Suppressor macrophage treated with lipopolysaccharide for 4 hours (primary cell): ENCODE data around the gene FBXO24.
A peak's percentile ranks its signal among the peaks of the same experiment; 100 is the strongest.

Experiments used
- DNase-seq: peaks from one replicate; pipeline ENCODE4 v3.0.0-alpha.2; 2020

The FBXO24 gene

GRCh38 chr7:100626055-100626454, 39.9 kb downstream of the FBXO24 start:
- DNase-seq: no peak

GRCh38 chr7:100626530-100627237, 40.6 kb downstream of the FBXO24 start:
- peak; percentile 79 for DNase-seq

- no peak for DNase-seq
These were observed 41.1 kb downstream of the FBXO24 start for GRCh38 chr7:100627238-100627549.

GRCh38 chr7:100629117-100629716, 43.1 kb downstream of the FBXO24 start:
- DNase-seq: peak; percentile 54

GRCh38 chr7:100630066-100630465, 43.9 kb downstream of the FBXO24 start:
- DNase-seq: no peak

- DNase-seq: peak; percentile 45
These were observed 47.0 kb downstream of the FBXO24 start for GRCh38 chr7:100632951-100633717.

GRCh38 chr7:100639995-100640516, 53.9 kb downstream of the FBXO24 start:
- DNase-seq: no peak

- no peak for DNase-seq
These were observed 54.7 kb downstream of the FBXO24 start for GRCh38 chr7:100640517-100641440.

GRCh38 chr7:100641463-100641859, 55.3 kb downstream of the FBXO24 start, which contains the start of gene TFR2:
Gene TFR2 (minus strand): TSS chr7:100641552. CDS start chr7:100641509, 43 bp downstream.
- DNase-seq: no peak

GRCh38 chr7:100641860-100642533, 55.9 kb downstream of the FBXO24 start:
- no peak for DNase-seq

- DNase-seq: no peak
These were observed 56.4 kb downstream of the FBXO24 start for GRCh38 chr7:100642534-100642907.

- no peak for DNase-seq
These were observed 63.9 kb downstream of the FBXO24 start for GRCh38 chr7:100649826-100650565.
